DND-41 (cell line): ENCODE measurements around the gene TMCC2.

Experiments used
- ATAC-seq: fragments of 200-7000 bp; cut with Tn5 transposase; 3 replicates; pipeline ENCODE4 v1.9.1; 2021; ENCODE audit warnings: low read depth; ENCODE audit not compliant: insufficient read depth
- DNase-seq: peaks from one replicate; pipeline ENCODE4 v3.0.0-alpha.2; 2020
- H2AFZ ChIP-seq: 2 replicates; pipeline ENCODE4 v1.6.0; 2012; ENCODE audit warnings: low read depth, low read length
- H3K27ac ChIP-seq: 2 replicates; pipeline ENCODE4 v1.5.1; 2012; ENCODE audit warnings: low read length, inconsistent platforms
- H3K27me3 ChIP-seq: fragments of 200-600 bp; sonication (generic); 2 replicates; pipeline ENCODE4 v1.6.0; 2012; ENCODE audit warnings: low read length, mild to moderate bottlenecking, inconsistent platforms; ENCODE audit not compliant: insufficient read depth, poor library complexity
- H3K36me3 ChIP-seq: 2 replicates; pipeline ENCODE4 v1.5.1; 2012; ENCODE audit warnings: low read length, inconsistent platforms; ENCODE audit not compliant: insufficient read depth
- H3K4me1 ChIP-seq: 2 replicates; pipeline ENCODE4 v1.5.1; 2012; ENCODE audit warnings: mild to moderate bottlenecking, low read length; ENCODE audit not compliant: insufficient read depth
- H3K4me2 ChIP-seq: 2 replicates; pipeline ENCODE4 v1.6.0; 2012; ENCODE audit warnings: mild to moderate bottlenecking, moderate library complexity, low read length, inconsistent platforms; ENCODE audit not compliant: insufficient read depth
- H3K4me3 ChIP-seq, 2 experiments: fragments of 200-600 bp in 1 of 2; shearing (Covaris generic) in 1 of 2; 2 replicates each; pipeline ENCODE4 v1.5.1; 2012 to 2016; ENCODE audit warnings: inconsistent platforms in 2 of 2, low read length in 2 of 2, mild to moderate bottlenecking in 2 of 2, low read depth in 1 of 2, moderate library complexity in 1 of 2
- H3K79me2 ChIP-seq: 2 replicates; pipeline ENCODE4 v1.6.0; 2012; ENCODE audit warnings: low read length, inconsistent platforms; ENCODE audit not compliant: insufficient read depth
- H3K9ac ChIP-seq: 2 replicates; pipeline ENCODE4 v1.6.0; 2012; ENCODE audit warnings: low read depth, mild to moderate bottlenecking, inconsistent platforms, low read length, moderate library complexity
- H3K9me3 ChIP-seq: 2 replicates; pipeline ENCODE4 v1.5.1; 2012; ENCODE audit warnings: low read length, moderate library complexity, mild to moderate bottlenecking, inconsistent platforms; ENCODE audit not compliant: insufficient read depth, severe bottlenecking
- H4K20me1 ChIP-seq: 2 replicates; pipeline ENCODE4 v1.6.0; 2012; ENCODE audit warnings: low read length; ENCODE audit not compliant: insufficient read depth
- EZH2 ChIP-seq: IDR thresholded peaks from 3 replicates; pipeline ENCODE4 v1.6.1; 2012; ENCODE audit warnings: borderline replicate concordance, low read depth, mild to moderate bottlenecking, moderate library complexity, low read length, inconsistent platforms; ENCODE audit not compliant: severe bottlenecking
- TF ChIP-seq, protein P1 (sequence below): IDR thresholded peaks from 2 replicates; pipeline ENCODE4 v1.5.1; 2012; ENCODE audit warnings: borderline replicate concordance, low read length, moderate library complexity, mild to moderate bottlenecking; ENCODE audit not compliant: poor library complexity, severe bottlenecking; ENCODE audit errors: extremely low read depth

Gene TMCC2

DNA sequence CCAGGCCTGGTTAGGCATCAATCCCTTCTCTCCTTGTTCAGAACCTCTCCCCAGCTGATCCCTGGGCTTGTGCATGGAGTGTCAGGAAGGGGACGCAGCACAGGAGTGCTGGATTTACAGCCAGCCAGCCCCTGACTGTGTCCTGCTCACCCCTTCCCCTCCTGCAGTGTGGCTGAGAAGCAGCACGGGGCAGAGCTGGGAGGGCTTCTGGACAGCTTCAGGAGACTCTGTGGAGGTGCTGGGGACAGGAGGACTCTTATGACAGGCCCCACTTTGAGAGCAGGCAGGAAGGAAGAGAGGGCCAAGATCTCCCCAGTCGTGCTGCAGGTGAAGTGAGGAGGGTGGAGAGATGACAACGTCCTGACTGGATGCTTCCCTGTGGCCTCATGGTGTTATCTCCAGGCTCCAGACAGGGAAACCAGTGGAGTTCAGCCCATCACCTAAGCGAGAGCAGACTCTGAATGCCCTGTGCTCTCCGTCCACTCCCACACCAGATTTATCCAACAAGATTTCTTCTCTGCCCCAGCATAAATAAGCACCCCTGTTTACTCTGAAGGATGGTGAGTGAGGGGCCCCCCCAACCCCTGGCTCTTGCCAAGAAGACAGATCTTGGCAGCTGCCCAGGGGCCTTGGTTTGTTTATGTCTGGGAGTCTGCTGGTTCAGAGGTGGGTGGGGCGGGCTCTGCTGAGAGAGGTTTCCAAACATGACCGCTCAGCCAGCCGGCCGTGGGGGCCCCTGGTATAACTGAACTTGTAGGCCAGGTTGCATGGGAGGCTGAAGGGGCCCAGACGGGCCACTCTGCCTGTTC is 21.3 kb downstream of the TMCC2 start:
- TF ChIP-seq, protein P1, sequence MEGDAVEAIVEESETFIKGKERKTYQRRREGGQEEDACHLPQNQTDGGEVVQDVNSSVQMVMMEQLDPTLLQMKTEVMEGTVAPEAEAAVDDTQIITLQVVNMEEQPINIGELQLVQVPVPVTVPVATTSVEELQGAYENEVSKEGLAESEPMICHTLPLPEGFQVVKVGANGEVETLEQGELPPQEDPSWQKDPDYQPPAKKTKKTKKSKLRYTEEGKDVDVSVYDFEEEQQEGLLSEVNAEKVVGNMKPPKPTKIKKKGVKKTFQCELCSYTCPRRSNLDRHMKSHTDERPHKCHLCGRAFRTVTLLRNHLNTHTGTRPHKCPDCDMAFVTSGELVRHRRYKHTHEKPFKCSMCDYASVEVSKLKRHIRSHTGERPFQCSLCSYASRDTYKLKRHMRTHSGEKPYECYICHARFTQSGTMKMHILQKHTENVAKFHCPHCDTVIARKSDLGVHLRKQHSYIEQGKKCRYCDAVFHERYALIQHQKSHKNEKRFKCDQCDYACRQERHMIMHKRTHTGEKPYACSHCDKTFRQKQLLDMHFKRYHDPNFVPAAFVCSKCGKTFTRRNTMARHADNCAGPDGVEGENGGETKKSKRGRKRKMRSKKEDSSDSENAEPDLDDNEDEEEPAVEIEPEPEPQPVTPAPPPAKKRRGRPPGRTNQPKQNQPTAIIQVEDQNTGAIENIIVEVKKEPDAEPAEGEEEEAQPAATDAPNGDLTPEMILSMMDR: no peak
- no peak for TF ChIP-seq EZH2
- no peak overlapping the region for H3K4me2 ChIP-seq
- H3K36me3 ChIP-seq: no peaks in the 10 kb centered on the region
- no peaks in the 10 kb centered on the region for H3K4me1 ChIP-seq
- peaks cover 6% of the 10 kb centered on the region for H4K20me1 ChIP-seq
- H3K27ac ChIP-seq: no peak overlapping the region
- H3K27me3 ChIP-seq: no peaks in the 10 kb centered on the region
- no peaks in the 10 kb centered on the region for H3K9me3 ChIP-seq
- DNase-seq: no peak
- no peak overlapping the region for H3K4me3 ChIP-seq
- no peaks in the 10 kb centered on the region for H3K79me2 ChIP-seq
- ATAC-seq: no peak
- no peak overlapping the region for H3K9ac ChIP-seq
- no peak overlapping the region for H2AFZ ChIP-seq

DNA sequence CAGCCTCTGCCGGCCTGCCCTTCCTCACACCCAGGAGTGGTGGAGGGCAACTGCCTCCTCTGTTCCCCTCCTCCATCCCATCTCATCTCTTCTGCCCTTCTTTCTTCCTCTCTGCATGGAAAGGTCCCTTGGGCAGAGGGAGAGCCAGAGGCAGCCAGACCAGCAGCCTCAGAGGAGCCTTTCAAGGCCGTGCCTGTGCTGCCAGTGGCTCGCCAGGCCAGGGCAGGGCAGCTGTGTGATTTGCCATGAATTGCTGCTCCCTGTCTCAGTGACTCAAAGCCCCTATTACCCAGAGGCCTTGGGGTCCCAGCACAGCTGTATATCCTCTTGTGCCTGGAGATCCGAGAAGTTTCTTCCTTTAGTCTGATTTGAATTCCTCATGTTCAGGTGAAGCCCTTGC is 21.9 kb downstream of the TMCC2 start:
- TF ChIP-seq, protein P1: no peak
- TF ChIP-seq EZH2: no peak
- H3K27ac ChIP-seq: no peak overlapping the region

DNA sequence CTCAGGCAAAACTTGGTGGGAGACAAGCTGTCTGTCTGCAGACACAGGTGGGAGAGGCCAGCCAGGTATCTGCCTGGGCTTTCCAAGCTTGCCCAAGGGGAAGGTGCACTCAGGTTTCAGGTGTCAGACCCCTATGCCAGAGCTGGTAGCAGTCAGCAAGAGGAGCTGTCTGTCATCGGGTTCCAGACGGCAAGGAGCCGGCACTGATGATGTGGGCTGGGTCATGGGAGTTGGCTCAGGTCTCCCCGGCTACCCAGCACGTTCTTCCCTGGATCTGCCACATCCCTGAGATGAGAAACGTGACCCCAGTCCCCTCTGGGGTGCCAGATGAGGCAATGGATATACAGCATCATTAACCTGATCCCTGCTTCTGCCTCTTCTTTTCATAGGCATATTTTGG is 23.0 kb downstream of the TMCC2 start:
- H3K27ac ChIP-seq: no peak overlapping the region
- H3K27me3 ChIP-seq: no peaks in the 10 kb centered on the region
- no peaks in the 10 kb centered on the region for H3K4me1 ChIP-seq
- H2AFZ ChIP-seq: no peak overlapping the region
- no peak overlapping the region for H3K4me2 ChIP-seq
- ATAC-seq (no peak), DNase-seq (no peak)
- no peaks in the 10 kb centered on the region for H3K36me3 ChIP-seq
- H3K9me3 ChIP-seq: no peaks in the 10 kb centered on the region
- H3K9ac ChIP-seq: no peak overlapping the region
- H3K79me2 ChIP-seq: no peaks in the 10 kb centered on the region
- peaks cover 6% of the 10 kb centered on the region for H4K20me1 ChIP-seq
- TF ChIP-seq, protein P1: no peak
- TF ChIP-seq EZH2: no peak
- no peak overlapping the region for H3K4me3 ChIP-seq

More for the DNA sequence above, 21.9 kb downstream of the TMCC2 start:
- Histone ChIP-seq H3K9me3 (no peaks in the 10 kb centered on the region), H3K4me1 (no peaks in the 10 kb centered on the region), H3K4me3 (no peak overlapping the region), H3K79me2 (no peaks in the 10 kb centered on the region), H3K27me3 (no peaks in the 10 kb centered on the region), H3K4me2 (no peak overlapping the region), H2AFZ (no peak overlapping the region), H4K20me1 (peaks cover 6% of the 10 kb centered on the region), H3K36me3 (no peaks in the 10 kb centered on the region), H3K9ac (no peak overlapping the region)
- ATAC-seq (no peak), DNase-seq (no peak)
